Erythroblast (primary cell): ENCODE results near the gene CCRL2.

Source experiments
- GATA1 ChIP-seq: IDR thresholded peaks from 2 replicates; pipeline ENCODE4 v1.6.1; 2011; ENCODE audit warnings: low read depth, mild to moderate bottlenecking, control low read depth, low read length, moderate library complexity
- POLR2A ChIP-seq: IDR thresholded peaks from 2 replicates; pipeline ENCODE4 v1.6.1; 2011; ENCODE audit warnings: mild to moderate bottlenecking, low read length

DNA sequence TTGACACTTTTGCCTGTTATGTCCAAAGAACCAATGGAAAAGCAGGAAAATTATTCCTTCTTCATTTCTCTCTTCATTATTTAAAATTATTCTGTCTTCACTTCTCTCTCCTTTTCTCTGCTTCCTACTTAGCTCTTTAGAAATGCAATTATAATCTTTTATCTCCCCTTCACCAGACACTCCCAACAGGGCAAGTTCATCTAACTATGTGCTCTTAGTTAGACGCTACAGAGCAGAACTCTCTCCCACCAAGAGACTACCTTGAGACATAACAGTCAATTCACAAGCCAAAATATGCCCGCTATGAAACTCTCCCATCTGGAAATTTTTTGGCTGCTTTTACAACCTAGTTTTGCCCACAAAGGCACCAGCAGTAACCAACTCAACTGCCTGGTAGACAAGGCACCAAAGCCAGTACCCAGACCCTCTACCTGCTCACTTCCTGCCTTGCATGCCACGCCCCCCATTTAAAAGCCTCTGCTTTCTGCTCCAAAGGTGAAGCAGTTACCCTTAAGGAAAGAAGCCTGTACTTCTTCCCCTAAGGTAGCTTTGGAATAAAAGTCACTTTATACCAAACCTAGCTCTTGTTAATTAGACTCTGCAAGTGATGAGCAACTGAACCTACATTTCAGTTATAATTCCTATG lies 28.1 kb downstream of the CCRL2 start:
- no peak for TF ChIP-seq POLR2A
- no peak for TF ChIP-seq GATA1
